Globus pallidus (tissue), 1 donor: ENCODE results near the gene C1orf159.
A peak's percentile ranks its signal among the peaks of the same experiment; 100 is the strongest.

Source experiments
- DNase-seq: peaks from one replicate; pipeline ENCODE4 v3.0.0-alpha.2; 2015; ENCODE audit warnings: low spot score

Gene C1orf159

GRCh38 chr1:1038694-1039093 lies 77.2 kb downstream of the C1orf159 start:
- DNase-seq: no peak

GRCh38 chr1:1037366-1038327 lies 78.2 kb downstream of the C1orf159 start:
- no peak for DNase-seq

GRCh38 chr1:1035291-1035943 lies 80.5 kb downstream of the C1orf159 start:
- no peak for DNase-seq

- no peak for DNase-seq
Measured at GRCh38 chr1:1034439-1034781, 81.5 kb downstream of the C1orf159 start.

DNA sequence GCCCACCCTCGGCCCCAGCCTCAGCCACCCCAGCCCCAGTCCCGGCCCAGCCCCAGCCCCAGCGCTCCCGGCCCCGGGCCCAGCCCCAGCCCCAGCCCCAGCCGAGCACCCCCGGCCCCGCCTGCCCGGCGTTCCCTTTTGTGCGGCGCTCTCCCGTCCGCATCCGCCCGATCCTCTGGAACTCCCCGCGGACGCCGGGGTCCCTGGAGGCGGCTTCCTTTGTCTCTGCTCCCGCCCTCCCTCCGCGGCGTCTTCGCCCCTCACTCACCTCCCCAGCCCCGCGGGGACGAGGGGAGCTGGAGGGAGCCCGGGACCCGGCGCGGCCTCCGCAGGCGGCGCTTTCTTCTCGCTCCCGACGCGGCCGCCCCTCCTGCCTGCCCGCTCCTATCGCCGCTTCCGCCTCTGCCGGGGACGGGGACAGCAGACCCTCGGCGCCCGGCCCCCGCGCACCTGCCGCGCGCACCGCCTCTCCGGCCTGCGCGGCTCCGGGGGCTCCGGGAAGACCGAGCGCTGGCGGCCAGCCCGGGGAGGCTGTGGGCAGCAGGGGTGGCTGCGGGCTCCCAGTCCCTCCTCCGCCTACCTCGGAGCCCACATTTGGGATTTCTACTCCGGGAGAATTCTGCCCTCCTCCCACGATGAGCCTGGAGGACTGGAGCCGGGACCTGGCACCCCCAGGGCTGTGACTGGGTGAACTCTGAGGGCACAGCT lies 82.0 kb downstream of the C1orf159 start:
- no peak for DNase-seq

DNA sequence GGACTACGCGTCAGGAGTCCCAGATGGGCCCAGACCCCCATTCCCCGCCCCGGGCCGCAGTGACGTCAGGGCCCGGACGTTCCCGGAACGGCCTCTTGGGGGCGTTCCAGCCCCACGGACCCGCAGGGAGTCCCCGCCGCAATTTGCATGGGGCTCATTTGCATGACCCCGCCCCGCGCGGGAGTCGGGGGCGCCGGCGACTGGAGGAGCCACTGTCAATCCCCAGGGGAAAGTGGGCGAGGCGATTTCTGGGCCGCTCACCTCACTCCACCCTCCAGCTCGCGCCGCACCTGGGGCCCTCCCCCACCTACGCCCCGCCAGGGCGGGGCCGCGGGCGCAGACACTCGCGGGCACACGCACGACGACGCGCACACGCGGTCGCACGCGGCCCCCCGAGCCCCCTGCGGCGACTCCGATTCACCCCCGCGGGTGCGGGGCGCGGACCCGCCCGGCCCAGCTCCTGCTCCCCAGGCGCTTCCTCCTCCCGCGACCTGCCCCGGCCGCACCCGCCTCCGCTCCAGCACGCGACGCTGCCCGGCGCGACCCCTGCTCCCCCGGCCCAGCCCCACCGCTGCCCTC lies 82.8 kb downstream of the C1orf159 start:
- DNase-seq: peak; percentile 77

- DNase-seq: no peak
Measured at GRCh38 chr1:1032424-1032823, 83.5 kb downstream of the C1orf159 start.
